A204.1 (cell line): ENCODE results near the gene RPS15.

Source experiments
- FAIRE-seq: peaks from 2 replicates; lab custom pipeline; 2012; peaks lifted over from hg19 to GRCh38; lab: Jason Lieb, UNC

RPS15 gene

GRCh38 chr19:1487576-1488281 is 49.5 kb downstream of the RPS15 start:
- FAIRE-seq, result no peak

- FAIRE-seq, result no peak
Measured at GRCh38 chr19:1488282-1488601, 50.0 kb downstream of the RPS15 start.

DNA sequence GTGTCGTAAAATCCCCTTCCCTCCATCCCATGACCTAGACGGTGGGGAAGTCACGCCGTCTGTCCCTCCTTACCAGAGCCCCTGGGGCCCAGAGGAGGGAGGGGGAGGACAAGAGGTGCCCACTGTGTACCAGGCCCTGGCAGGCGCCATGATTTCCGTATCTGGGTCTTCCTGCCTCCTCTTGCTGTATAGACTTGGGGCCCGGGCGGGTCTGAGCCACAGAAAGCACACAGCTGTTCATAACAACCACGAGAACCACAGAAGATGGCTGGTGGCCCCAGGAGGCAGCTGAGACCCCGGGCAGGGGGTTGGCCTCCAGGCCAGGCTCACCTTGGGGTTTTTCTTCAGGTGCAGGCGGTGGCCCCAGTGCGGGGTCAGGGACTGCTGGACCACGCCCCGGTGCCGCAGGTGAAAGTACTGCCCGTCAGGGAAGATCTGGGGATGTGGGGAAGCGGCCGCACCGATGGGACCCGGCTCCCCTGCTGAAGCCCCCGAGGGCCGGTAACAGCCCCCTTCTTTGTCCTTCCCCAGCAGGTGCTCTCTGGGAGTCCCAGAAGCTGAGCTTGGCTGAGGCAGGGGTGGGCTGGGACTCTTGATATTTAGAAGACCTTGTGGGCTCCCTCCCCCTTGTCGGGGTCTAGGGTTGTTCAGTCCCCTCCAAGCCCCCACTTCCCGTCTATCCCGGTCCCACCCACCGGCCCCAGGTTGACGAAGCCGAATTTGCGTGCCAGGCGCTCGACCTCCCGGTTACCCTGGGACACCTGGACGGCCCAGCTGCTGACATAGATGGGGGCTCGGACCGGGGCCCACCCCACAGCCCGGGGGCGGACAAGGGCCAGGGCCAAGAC is 51.5 kb downstream of the RPS15 start:
- no peak for FAIRE-seq
